ENCODE data around the gene COTL1.

The COTL1 gene

GRCh38 chr16:84613408-84614072 is 4.3 kb downstream of the COTL1 start:
- no peak for DNase-seq

GRCh38 chr16:84612686-84613085 is 5.2 kb downstream of the COTL1 start:
- DNase-seq, result no peak

- no peak for DNase-seq
Observed at GRCh38 chr16:84611041-84611440, 6.8 kb downstream of the COTL1 start.

GRCh38 chr16:84610376-84610775 is 7.5 kb downstream of the COTL1 start:
- no peak for DNase-seq

DNA sequence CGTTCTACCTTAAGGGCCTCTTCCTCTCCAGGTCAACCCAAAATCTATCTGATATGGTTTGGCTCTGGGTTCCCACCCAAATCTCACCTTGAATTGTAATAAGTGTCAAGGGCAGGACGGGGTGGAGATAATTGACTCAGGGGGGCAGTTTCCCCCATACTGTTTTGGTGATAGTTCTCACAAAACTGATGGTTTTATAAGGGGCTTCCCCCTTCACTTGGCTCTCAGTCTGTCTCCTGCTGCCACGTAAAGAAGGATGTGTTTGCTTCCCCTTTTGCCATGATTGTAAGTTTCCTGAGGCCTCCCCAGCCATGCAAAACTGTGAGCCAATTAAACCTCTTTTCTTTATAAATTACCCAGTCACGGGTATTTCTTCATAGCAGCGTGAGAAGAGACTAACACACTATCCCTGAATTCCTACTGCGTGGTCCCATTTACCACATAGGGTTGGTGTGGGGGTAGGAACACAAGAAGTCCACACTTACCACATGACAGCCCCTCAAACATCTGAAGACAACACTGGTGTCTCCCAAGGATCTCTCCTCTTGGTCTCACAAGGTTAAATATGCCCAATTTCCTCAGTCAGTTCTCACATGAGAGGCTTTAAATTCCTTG is 8.2 kb downstream of the COTL1 start:
- DNase-seq, result no peak

DNA sequence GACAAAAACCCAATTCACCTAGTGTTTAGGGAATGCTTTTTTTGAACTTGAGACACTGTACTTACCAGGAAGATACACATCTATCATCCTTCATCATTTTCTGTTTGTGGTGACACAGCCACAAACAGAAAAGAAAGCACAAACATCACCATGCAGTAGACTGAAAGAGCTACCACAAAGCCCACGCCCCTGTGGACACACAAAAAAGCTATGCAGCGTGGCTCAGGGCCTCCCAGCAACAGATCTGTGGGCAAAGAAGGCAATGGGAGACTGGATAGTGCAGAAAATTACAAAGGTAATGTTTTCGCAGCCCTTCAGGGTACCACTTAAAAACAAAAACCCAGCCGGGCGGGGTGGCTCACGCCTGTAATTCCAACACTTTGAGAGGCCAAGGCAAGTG is 9.6 kb downstream of the COTL1 start:
- DNase-seq, result no peak

DNA sequence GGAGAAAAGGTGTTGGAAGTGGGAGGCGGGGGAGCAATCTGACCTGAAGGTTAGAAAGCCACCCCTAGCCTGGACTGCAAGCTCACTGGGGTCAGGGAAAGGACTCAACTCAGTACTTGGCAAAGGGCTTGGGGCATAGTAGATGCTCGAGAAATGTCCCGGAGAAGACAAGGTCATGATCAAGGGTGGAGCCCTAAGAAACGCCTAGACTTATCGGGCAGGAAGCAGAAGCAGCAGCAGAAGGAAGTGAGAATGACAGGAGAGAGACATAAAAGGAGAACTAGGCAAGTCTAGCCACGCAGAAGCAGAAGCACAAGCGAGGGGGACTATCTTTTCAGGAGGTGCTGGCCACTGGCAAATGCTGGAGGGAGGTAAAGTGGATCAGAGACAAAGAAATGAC is 10.2 kb downstream of the COTL1 start:
- DNase-seq, result no peak

- DNase-seq, result no peak
Observed at GRCh38 chr16:84607061-84607460, 10.8 kb downstream of the COTL1 start.

- no peak for DNase-seq
Observed at GRCh38 chr16:84606081-84606875, 11.6 kb downstream of the COTL1 start.

GRCh38 chr16:84605339-84605848 is 12.5 kb downstream of the COTL1 start:
- DNase-seq, result no peak

DNA sequence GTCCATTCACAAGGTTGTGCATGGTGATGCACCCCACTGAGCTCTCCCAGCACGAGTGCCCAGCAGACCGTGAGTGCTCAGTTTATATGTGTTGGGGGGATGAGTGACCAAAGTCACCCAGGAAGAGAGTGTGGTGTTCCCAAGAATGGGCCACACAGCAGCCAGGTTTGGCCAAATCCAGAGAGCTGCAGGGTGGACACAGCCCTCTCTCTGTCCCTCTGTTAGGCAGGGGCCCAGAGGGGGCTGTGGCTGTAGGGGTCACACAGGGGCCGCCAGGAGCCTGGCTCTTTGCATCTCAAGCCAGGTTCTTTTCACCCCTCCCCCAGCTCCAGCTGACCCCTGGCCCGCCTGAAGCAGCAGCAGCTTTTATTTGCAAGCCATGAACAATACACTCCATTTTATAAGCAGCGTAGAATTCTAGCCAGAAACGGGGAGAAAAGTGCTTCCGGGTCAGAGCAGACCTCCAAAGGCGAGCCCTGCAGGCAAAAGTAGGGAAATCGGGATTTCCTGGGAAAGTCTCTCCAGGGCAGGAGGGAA is 13.3 kb downstream of the COTL1 start:
- no peak for DNase-seq

DNA sequence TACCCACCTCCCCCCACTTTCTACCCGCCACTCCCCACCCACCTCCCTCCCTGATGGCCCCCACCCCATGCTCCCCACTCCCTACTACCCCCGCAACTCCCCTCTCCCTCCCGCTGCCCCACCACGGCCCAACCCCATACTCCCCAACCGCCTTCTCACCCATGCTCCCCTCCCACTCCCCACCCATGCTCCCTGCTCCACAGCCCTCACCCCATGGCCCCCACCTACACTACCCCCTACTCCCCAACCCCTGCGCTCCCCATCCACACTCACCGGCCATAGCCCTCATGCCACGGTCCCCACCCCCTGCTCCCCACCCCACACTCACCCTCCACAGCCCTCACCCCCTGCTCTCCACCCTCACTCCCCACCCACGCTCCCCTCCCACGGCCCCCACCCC is 13.9 kb downstream of the COTL1 start:
- DNase-seq, result no peak

DNA sequence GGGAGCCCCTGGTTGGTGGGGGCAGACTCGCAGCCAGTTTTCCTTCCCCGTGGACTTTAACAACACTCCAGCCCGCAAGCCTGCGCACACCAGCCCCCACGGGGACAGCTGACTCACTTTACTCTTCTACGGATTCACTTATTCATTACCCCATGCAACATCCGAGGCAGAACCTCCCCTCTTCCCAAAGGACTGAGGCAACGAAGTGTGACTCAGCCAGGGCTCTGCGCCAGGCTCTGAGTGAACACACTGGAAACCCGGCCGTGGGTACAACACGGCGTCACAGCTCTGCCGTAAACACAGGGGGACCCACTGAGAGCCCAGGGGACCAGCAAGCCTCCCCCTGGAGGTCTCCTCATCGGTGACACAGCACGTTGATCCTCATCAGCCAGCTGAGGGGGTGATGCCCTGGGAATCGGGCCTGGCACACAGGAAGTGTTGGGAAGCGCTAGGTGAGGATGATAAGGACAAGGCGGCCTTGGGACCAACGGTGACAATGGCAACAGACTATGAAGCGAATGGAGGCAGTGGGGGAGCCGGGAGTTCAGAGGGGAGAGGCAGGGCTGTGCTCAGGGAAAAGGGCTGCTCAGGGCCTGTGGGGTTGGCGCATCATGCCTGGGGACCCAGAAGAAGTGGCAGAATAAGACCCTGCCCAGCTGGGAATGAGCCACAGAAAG is 14.6 kb downstream of the COTL1 start:
- DNase-seq, result no peak

GRCh38 chr16:84600343-84601229 is 17.3 kb downstream of the COTL1 start:
- DNase-seq, result no peak

DNA sequence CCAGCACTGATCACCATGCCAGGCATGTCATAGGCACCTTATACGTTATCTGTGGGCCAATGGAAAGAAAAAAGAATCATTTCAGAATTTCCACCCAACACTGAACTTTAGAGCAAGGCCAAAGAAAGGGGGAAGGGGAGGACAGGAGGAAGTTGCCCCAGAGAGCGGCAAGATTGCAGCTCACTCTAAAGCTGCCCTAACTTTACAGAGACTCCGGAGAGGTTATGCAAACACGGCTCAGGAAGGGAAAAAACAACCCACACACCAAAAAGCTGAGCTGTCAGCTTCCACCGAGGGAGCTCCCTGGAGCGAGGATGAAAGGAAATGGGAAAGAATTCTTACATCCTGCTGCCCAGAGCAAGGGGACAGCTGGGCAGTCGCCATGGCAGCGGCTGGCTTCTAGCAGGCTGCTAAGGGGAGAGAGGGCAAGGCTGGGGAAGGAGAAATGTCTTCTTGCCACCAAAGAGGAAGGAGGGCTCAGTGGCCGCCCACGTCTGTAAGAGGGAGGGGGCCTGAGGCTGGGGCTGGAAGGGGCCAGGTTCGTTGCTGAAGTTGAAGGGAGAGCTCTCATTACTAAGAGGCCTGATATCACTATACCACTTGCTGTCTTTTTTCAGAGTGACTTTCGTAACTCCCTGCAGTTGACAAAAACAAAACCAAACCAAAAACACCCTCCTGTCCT is 18.2 kb downstream of the COTL1 start:
- DNase-seq, result no peak

DNA sequence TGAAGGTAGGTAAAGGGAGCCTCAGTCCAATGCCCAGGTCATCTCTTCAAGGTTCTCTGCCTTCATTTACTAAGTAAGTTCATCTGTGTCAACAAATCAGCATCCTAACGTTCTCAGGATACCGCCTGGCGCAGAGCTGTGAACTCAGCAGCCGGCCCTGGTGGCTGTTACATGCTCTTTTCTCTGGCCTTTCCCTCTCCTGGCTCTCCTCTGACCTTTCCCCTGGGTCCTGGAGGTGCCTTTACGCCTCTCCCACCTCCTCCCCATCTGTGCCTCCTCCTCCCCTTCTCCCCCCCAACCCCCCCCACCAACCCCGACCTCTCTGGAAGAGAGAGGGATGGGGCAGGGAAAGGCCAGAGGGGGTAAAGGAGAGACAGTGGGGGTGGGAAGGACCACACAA is 19.5 kb downstream of the COTL1 start:
- DNase-seq, result no peak

DNA sequence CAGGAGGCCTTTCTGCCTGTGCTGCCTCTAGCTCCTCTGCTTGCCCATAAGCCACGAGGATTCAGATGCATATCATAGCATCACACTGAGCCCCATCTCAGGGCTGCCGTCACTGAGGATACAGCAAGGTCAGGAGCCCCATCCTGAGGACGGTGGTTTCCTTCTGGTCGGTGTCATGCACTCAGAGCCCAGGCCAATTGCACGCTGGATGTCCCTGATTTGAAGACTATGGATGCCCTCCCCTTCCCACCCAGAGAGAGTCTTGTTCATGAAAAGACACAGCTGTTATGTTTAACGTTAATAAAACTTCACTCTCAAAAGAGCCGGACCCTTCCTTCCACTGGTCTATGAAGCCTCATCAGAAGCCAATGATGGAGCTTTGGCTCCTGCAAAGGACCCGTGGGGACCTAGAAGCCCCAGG is 19.9 kb downstream of the COTL1 start:
- no peak for DNase-seq

DNA sequence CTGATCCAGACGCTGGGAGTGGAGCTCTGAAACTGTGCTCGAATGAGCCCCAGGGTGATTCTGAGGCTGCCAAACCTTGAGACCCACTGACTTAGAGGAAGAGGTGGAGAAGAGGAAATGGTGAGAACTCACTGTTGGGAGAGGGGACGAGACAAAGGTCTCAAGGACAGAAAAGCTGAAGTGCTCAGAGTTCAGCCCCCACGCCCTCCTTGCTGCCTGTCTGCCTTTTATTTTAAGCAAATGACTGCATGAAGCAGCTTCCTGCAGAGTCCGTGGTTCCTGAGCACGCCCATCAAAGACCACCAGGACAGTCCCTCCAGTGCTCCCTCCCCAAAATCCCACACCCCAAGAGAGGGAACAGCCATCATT is 20.4 kb downstream of the COTL1 start:
- no peak for DNase-seq

GRCh38 chr16:84596801-84597527 is 20.9 kb downstream of the COTL1 start:
- no peak for DNase-seq

DNA sequence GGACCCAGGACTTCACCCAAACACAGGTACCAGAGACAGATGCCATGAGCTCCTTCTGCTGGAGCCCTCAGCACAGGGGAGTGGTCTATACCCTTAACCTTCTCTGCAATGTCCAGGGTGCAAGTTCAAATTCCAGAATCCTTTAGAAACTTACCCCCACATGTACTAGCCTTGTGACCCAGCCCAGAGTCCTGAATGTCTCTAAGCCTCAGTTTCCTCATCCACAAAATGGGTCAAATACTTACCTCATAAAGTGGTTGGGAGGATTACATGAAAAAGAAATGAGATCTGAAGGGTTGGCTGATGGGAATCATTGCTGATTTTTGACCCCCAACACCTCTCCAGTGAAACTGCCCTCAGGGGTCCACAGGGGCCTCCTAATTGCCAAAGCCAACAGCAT is 21.7 kb downstream of the COTL1 start:
- DNase-seq, result no peak

- no peak for DNase-seq
Observed at GRCh38 chr16:84595052-84595481, 22.8 kb downstream of the COTL1 start.

Data from cortex of kidney (tissue), 1 donor.